ENCODE data around the gene REXO2.

Gene REXO2

DNA sequence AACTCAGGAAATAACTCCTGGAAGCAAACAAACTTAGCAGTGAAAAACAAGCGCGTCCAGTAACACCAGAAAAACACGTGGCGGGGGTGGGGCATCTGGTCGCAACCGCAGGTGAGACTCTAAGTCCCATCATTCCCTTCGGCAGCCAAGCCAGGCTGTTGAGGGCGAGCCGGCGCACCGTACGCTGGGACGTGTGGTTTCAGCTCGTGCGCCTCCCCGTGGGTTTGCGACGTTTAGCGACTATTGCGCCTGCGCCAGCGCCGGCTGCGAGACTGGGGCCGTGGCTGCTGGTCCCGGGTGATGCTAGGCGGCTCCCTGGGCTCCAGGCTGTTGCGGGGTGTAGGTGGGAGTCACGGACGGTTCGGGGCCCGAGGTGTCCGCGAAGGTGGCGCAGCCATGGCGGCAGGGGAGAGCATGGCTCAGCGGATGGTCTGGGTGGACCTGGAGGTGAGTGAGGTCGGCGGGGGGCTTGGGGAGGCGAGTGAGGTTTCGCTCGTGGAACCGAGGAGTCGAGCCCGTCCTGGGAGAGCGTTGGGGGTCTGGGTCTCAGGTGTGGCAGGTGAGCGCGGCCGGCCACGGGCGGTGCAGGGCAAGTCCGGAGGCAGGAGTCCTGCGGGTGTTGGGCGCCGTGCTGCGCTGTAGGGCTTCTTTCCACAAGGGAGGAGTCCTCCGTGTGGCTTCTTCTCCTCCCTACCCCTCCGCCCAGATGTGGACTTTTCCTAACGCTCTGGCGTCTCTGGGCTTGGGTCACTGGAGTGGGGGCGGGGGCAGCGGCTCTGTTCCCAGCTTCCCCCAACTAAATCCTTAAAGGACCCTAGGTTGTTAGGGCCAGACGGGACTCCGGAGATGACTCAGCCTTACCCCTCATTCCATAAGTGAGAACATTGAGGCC lies at the start of gene REXO2:
Gene REXO2 (plus strand): TSS at position 239 of the 892 bp plus-strand sequence. CDS start 62 bp downstream, at position 301.
- peak; percentile 96 to 97 (median 96) for DNase-seq

DNA sequence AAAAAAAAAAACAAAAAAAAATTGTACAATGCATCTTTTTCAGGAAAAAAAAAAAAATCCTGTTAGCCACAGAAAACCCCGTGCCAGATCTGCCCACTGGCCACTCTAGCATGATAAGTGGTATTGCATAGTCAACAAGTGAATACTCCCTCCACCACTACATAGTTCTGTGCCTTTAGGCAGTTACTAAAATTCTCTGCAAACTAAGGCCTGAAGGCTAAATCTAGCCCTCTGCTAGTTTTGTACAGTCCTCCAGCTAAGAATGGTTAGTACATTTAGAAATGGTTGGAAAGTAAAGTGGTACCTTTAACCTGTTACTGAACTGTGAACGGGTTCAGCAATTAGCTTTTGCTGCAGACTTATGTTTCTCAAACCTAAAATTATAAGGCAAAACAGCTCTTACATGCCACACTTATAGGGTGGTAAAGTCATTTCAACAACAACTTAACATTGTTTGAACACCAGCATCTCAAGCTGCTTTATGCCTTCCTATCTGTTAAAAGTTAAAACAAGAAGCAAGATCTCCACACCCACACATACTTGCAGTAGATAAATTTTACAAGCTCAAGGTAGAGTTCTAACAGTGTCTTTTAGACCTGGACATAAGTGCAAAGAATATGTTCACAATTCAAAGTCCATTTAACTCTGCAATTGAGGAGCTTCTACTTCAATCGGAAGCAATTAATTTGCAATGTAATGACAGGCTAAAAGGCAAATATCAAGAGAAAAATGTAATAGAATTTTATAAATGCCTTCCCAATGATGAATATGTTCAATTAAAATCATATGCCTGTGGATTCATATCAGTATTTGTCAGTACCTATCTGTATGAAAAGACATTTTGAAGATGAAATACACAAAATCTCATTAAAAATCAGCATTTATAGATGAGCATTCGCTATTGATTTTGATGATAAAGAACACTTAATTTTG lies 46.3 kb upstream of the REXO2 start:
- DNase-seq, result no peak

DNA sequence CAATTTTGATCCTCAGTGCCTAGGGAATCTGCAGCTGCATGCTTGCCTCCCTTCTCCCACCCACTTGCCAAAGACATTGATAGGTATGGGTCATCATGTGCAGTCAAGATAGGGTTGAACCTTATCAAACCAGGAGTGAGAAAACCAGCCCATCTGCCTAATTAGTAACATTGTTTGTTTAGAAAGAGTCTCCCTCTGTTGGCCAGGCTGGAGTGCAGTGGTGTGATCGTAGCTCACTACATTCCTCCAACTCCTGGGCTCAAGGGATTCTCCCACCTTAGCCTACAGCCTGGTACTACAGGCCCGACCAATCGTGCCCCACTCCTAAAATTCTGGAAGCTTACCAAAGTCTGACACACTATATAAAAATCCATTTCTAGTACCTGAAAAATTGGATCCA lies 43.5 kb upstream of the REXO2 start:
- DNase-seq, result no peak

DNA sequence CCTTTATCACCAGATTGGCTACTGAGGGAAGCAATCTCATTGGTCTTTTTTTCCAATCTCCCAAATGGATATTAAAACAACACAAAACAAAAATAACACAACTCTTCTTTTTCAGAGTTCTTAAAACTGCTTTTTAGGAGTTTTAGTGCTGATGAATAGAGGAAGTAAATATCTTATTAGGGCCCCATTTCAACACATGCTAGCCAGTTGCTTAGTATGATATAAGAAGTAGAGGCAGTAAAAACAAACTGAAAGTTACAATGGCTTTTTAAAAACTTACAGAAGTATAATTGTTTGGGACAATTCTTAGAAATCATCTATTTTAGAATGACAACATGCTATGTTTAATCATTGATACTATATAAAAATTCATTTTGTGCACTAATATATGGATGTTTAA lies 42.4 kb upstream of the REXO2 start:
- no peak for DNase-seq

DNA sequence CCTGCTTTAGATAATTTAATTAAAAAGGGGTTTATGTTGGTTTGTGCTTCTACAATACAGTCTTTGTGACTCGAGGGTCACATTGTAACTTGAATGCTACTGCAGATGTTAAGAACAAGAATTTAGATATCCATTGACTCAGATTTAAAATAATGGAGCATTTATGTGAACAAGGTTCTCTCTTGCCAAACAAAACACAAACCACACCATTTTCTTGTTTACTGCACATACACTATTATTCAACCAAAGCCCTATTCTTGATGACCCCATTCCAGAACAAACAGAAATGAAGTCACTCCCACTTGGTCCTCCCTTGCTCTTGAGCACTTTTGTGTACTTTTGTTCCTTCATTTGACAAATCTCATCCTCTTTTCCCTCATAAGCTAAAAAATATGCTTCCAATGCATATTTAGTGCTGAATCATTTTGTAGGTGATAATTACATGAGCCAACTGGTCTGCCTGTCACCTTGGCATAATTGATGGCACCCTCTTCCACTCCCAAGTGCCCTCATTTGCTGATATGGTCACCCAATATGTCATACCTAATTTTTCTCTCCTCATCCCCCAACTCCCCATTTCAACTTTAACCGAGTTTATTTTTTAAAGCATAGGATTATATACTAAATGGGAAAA lies 41.8 kb upstream of the REXO2 start:
- DNase-seq, result peak in 2 of 3 experiments; percentile 12 to 51

DNA sequence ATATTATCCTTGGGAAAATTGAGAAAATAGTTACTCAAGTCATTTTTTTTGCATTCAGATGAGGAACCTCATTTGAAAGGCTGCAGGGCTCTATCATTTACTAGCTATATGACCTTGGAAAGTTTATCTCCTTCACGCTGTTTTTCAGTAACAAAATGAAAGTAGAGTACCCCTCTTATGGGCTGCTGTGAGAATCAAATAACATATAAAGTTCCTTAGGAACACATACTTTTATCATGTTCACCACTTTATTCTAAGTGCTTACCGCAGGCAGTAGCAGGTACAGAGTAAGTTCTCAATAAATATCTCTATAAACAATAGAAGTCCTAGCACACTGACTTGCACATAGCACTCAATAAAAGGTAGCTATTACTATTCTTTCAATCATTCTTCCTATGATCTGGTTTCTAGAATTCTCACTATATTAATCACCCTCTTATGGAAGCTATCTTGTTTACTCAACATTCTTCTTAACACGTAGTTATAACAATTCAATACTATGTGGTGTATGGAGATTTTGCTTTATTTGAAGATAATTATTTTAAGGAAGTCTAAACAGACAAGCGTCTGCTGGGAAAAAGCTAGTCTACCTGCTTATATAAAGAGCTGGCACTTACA lies 40.9 kb upstream of the REXO2 start:
- DNase-seq, result no peak

DNA sequence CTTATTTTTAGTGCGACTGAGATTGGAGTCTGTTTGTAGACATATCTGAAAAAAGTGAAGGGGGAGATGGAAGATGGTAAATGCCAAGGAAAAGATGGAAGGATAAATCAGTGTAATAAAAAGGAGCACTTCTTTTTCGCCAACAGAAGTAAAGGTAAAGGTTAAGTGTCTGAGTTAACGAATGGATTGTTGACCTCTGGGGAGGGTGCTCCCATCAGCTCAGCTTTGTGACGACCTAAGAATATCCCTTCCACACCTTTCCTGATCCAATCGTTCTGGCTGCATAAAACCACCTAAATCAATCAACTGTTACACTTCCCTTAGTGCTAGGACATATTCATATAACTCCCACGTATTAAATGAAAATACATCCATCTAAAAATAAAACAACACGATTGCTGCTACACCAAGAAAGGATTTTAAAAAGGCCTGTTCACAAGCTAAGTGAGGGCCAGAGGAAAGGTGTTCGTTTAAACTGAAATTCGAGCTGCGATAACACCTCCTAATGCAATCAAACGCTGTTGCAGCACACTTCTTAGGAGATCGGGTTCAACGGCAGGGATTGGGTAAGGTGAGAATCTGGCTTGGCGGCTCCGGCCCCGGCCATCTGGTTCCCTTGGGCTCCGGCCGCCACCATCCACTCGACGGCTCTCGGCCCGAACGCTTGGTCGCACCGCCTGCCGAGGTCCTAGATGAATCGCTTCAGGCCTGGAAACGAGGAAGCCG lies 39.6 kb upstream of the REXO2 start:
- peak in 2 of 3 experiments; percentile 63 to 67 for DNase-seq

DNA sequence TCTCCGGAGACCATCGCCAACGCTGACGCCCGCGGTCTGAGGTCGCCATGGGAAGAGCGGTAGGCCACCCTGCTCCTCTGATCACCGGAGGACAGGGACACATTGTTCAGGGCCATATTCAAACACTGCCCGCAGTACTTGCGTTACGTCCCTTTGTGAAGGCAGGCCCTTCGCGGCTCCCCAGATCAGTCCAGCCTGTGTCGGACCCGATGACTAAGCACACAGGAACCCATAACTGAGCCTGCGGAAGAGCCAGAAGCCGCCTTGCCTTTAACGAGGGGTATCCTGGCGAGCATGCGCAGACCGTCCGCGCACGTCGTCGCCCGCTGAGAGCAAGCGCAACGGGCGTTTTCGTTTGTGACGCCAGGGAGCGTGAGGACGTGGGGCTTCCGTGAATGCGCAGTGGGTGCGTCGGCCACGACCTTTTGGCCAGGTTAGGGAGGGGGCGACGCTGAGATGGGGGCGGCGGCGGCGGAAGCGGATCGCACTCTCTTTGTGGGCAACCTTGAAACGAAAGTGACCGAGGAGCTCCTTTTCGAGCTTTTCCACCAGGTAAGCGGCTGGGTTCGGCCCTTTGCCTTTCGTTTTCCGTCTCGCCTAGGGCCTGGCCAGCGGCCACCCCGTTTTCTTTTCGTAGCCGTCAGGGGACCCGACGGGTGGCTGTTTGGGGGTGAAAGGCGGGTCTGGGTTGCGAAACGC lies 38.9 kb upstream of the REXO2 start, which contains the start of the genes C11orf71 and RBM7:
Gene C11orf71 (minus strand): TSS at position 296 of the 699 bp plus-strand sequence. CDS start 180 bp downstream, at position 116.
Gene RBM7 (plus strand): TSS at position 451 of the 699 bp plus-strand sequence. CDS start 6 bp downstream, at position 457.
- peak; percentile 98 to 99 (median 99) for DNase-seq

DNA sequence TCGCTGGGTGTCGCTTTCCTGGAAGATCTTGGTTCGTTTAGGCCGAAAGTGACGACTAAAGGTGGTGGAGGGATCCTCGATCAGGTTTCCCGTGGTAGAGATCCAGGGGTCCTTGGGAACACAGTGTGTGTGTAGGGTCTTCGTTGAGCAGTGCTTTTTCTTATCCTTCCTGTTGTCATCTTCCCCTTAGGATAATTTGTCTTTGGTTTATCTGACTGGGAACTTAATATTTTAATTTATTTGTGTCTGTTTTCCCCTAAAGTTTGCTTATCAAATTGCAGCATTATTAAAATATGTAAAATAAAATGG lies 38.4 kb upstream of the REXO2 start:
- no peak for DNase-seq

DNA sequence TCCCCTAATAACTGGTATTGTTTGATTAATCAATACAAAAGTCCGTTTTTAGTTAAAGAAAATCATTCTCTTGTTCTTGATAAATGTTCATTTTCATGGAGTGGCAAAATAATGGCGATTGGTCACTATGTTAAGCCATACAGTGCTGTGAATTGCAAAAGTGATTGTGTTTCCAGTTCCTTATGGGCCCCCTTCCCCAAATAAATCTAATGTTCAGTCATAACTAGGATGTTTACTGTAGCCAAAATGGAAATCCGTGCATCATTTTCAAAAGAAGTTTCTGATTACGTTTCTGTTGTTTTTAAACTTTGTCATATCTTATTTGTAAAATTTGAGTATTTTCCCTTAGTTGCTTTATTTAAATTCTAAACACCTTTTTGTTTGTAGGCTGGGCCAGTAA lies 38.0 kb upstream of the REXO2 start:
- peak in 1 of 3 experiments; percentile 59 for DNase-seq

DNA sequence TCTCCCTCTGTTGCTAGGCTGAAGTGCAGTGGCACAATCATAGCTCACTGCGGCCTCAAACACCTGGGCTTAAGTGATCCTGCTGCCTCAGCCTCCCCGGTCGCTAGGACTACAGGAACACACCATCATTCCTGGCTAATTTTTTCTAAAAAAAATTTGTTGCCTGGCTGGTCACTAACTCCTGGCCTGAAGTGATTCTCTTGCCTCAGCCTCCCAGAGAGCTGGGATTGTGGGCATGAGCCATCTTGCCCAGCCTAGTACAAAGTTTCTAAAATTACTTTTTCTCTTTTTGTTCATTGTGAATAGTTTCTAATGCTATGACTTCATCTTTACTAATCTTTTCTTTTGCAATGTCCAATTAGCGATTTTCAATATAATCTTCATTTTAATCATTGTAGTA lies 26.3 kb upstream of the REXO2 start:
- DNase-seq, result no peak

DNA sequence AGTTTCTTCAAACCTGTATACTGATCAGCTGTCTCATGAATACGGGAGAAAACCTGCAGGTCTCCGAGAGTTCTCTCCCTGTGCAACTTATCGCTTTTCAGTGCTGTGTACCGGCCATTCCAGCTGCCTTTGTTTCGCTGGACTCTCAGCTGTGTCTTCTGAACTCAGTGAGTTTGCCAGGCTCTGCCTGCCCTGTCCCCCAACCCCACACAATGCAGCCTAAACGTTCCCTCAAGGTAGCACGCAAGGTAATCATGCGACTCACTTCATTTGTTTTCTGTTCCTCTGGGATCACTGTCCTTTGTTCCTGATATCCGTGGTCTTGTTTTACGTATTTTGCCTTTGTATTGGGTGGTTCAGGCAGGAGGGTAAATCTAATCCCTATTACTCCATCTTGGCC lies 25.3 kb upstream of the REXO2 start:
- DNase-seq, result no peak

DNA sequence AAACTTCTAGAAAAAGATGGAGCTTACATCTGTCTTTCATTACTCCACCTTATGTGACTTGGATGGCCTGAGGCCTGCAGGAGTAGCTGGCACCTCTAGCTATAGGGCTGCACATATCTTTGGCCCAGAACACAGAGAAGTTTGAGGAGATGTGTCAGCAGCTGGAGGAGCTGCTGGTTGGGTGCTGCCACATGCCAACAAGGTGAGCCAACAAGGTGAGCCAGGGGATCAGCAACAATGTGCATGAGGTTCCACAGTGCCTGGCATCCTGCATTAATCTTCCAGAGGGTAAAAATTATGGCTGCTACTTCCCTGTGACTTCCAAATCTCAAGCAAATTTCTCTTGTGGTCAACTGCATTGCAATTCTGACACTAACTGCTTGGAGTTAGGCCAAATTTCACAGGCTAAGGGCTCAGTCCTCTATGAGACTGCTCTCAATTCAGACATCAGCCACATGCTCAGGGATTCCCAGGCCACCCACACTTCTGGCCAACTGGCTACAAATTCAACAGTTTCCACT lies 22.8 kb upstream of the REXO2 start:
- DNase-seq, result no peak

DNA sequence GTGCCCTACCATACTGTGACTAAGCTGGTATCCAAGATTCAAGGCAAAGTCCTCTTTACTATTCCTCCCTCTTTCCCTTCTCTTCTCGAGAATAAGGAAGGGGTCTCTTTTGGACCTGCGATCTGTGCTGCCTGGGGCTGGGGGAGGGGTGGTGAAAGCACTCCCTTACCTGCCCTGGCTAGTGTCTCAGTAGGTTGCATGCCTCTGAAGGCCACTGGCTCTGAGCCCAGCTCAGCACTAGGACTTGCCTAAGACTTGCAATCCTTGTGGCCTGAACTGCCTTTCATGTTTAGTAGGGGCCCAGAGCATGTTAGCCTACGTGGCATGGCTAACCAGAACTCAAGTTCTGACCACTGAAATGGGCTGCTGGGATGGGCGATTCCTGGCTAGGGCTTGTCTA lies 13.0 kb upstream of the REXO2 start:
- DNase-seq, result no peak

DNA sequence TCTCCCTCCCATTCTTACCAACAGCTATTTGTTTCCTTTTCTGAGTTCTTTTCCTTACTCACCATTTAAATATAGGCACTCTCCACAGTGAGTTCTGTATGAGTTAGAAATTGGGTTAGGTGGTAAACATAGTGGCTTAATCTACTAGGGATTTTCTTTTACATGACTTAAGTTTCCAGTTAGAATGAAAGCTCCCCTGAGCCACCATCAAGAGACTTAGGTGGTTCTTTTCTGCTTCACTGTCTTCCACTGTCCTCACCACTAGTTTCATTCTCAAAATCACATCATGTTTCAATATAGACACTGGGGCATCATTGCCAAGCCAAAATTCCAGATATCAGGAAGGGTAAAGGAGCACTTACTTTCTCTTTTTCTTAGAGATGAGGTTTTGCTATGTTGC lies 9.0 kb upstream of the REXO2 start:
- no peak for DNase-seq

DNA sequence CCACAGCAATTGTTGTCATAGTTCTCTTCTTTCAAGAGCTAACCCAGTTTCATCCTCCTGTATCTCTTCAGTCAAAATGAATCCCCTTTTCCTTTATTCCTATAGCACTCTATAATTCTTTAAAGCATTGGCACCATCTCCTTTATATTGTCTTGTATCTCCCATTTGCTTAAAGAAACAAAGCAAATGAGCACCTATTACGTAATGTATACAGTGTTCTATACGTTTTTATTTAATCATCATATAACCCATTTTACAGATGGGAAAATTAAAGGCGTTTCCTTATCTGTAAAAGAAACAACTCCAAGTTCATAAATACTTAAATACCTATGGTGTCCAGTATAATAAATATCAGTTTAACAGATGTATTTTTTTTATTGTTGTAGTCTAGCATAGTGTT lies 6.4 kb upstream of the REXO2 start:
- no peak for DNase-seq

DNA sequence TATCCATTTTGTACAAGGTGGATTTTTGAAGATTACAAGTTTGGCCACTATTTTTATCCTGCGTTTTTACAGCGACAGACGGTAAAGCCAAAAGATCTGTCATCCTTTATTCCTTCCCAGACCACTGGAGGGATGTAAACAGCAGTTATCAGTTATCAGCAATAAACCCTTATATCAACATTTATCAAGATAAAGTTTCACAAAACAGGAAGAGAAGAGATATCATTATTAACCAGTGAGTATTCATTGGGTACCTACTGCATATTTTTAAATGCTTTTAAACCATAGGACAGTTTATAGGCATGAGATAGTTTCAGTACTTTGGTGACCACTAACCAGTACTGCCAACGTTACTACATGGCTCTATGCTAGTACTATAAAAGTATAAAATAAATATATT lies 5.9 kb upstream of the REXO2 start:
- no peak for DNase-seq

DNA sequence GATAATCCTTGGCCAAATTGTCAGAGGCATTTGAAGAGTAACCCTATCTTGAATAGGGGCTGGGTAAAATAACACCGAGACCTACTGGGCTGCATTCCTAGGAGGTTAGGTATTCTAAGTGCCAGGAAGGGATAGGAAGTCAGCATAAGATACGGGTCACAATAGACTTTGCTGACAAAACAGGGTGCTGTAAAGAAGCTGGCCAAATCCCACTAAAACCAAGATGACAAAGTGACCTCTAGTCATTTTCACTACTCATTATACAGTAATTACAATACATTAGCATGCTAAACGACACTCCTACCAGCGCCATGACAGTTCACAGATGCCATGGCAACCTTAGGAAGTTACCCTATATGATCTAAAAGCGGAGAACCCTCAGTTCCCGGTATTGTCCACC lies 964 bp upstream of the REXO2 start:
- no peak for DNase-seq

DNA sequence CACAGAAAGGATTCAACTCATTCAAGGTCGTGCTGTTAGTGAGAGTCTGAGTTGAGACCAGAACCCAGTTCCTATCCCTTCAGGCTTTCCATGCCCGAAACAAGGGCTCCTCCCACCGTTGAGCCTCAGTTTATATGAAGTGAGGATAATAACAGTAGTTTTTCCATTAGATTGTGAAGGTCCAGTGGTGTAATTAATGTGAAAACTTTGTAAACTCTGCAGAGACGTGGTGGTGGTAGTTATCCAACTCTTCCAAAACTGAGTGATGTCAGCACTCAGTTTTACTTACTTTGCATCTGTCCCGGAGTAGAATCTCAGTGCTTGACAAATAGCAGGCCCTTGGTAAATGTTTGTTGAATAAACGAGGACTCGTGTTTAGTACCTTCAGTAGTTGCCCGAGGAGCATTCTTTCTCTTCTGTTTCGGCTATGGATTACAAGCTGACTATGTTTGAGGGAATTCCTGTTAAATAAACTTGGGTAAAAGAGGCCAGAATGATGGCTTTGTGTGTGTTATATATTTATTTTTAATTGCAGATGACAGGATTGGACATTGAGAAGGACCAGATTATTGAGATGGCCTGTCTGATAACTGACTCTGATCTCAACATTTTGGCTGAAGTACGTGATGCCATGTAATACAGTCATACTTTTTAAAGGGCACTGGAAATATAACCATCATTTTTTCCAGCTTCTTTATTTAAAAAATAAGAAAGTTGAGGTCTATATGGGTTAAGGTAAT lies 1.0 kb downstream of the REXO2 start:
- peak in 1 of 3 experiments; percentile 58 for DNase-seq
